GM12892 (cell line): Measurements from ENCODE around the gene OSBPL5.

Experiments used
- POLR2A ChIP-seq: IDR thresholded peaks from 2 replicates; pipeline ENCODE4 v1.6.1; 2011; ENCODE audit warnings: low read depth, low read length, control low read depth
- POLR2AphosphoS5 ChIP-seq: IDR thresholded peaks from 2 replicates; pipeline ENCODE4 v1.6.1; 2011; ENCODE audit warnings: low read depth, low read length, control low read depth
- TAF1 ChIP-seq: IDR thresholded peaks from 2 replicates; pipeline ENCODE4 v1.6.1; 2011; ENCODE audit warnings: low read depth, mild to moderate bottlenecking, control low read depth, low read length, borderline replicate concordance

GRCh38 chr11:3037945-3038271 lies 127.2 kb downstream of the OSBPL5 start:
- no peak for TF ChIP-seq TAF1
- no peak for TF ChIP-seq POLR2A
- TF ChIP-seq POLR2AphosphoS5: no peak
